ENCODE measurements around the gene EXOSC10. TPM values are rescaled to one million over a fixed set of nuclear protein-coding genes. Genes with fewer than 3 reads are reported as not detected.

The EXOSC10 gene
- total RNA-seq, 1 donor from 2014 or later: 81.8 TPM

DNA sequence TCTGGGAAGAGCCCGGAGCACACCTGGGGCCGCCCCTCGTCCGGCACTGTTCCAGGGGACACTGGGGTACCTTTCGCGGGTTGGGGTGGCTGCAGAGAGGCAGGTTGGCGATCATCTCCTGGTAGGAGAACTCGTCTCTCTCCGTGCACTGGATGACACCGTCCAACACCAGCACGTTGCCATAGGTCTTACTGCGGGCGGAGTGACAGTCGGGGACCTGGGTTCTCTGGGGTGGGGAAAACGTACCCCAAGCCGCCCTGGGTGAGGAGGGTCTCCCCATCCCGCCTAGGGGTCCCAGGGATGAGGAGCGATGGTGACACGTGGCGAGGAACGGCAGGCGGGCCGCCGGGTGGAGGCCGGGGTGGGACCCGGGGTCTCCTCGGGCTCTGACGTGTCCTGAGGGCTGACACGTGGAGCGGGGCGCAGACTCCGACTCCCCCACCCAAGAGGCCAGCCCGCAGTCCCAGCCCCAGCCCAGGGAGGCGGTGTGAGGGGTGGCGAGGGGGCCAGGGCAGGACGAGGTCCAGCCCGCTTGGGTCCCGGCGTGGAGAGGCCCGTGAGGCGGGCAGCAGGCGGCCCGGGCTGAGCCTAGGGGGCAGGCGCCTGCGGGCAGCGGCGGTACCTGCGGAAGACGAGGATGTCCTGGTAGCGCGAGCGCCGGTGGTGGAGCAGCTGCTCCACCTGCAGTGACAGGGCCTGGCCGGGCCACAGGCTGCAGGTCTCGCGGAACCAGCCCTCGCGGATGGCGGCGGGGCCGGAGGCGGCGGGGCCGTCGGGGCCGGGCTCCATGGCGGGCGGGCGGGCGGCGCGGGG lies 40.3 kb downstream of the EXOSC10 start:
- TF ChIP-seq, protein P1, sequence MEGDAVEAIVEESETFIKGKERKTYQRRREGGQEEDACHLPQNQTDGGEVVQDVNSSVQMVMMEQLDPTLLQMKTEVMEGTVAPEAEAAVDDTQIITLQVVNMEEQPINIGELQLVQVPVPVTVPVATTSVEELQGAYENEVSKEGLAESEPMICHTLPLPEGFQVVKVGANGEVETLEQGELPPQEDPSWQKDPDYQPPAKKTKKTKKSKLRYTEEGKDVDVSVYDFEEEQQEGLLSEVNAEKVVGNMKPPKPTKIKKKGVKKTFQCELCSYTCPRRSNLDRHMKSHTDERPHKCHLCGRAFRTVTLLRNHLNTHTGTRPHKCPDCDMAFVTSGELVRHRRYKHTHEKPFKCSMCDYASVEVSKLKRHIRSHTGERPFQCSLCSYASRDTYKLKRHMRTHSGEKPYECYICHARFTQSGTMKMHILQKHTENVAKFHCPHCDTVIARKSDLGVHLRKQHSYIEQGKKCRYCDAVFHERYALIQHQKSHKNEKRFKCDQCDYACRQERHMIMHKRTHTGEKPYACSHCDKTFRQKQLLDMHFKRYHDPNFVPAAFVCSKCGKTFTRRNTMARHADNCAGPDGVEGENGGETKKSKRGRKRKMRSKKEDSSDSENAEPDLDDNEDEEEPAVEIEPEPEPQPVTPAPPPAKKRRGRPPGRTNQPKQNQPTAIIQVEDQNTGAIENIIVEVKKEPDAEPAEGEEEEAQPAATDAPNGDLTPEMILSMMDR (conservative IDR thresholded peaks at IDR 0.05): no peak
- Mint-ChIP-seq H3K4me1 (ENCODE audit: unreplicated experiment) (peaks cover 11% of the 10 kb centered on the region), H3K4me3 (peak overlapping the region; percentile 97), H3K9me3 (no peaks in the 10 kb centered on the region), H3K36me3 (no peaks in the 10 kb centered on the region), H3K27ac (peak overlapping the region; percentile 80), H3K27me3 (no peaks in the 10 kb centered on the region)
- DNase-seq (ENCODE audit: extremely low spot score, unreplicated experiment): no peak

DNA sequence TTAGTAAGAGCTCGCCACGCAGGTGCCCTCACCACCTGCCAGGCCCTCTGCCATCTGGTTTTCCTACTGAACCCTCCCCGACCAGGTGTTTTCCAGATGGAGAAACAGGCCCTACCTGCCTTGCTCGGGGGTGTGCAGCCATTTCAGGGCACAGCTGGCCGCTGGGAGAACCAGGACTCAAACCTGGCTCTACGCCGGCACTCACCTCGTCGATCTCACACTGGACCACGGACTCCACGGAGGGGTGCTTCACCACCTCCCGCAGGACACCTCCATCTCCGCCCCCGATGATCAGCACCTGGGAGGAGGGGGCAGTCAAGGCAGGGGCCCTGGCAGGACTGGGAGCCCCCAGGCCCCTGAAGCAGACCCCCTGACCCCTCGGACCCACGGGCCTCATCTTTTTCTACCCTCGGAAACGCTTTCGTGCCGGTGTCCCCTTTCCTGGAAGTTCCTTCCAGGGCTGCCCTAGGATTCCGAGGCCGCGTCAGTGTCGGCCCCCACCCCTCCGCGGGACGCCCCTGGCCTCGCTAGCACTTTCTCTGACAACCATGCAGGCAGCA lies 41.0 kb downstream of the EXOSC10 start:
- no peaks in the 10 kb centered on the region for H3K27me3 Mint-ChIP-seq
- H3K4me3 Mint-ChIP-seq: peak overlapping the region; percentile 97
- no peaks in the 10 kb centered on the region for H3K9me3 Mint-ChIP-seq
- no peaks in the 10 kb centered on the region for H3K36me3 Mint-ChIP-seq
- no peak for DNase-seq (ENCODE audit: extremely low spot score, unreplicated experiment)
- TF ChIP-seq, protein P1 (conservative IDR thresholded peaks at IDR 0.05): no peak
- peaks cover 11% of the 10 kb centered on the region for H3K4me1 Mint-ChIP-seq (ENCODE audit: unreplicated experiment)
- peak overlapping the region; percentile 80 for H3K27ac Mint-ChIP-seq

DNA sequence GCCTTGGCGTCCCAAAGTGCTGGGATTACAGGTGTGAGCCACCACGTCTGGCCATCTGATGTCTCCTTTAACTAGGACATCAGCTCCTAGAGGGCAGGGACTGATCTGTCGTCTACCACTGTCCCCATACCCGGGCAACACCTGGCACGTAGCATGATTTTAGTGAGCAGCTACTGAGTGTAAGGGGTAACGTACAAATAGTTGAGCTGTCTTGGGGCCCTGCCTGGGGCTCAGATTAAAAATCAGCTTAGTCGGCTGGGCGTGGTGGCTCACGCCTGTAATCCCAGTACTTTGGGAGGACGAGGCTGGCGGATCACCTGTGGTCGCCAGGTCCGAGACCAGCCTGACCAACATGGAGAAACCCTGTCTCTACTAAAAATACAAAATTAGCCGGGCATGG lies 41.6 kb downstream of the EXOSC10 start:
- Mint-ChIP-seq H3K27me3 (no peaks in the 10 kb centered on the region), H3K27ac (no peak overlapping the region), H3K36me3 (no peaks in the 10 kb centered on the region), H3K4me3 (peak overlapping the region; percentile 76), H3K9me3 (no peaks in the 10 kb centered on the region), H3K4me1 (ENCODE audit: unreplicated experiment) (peaks cover 11% of the 10 kb centered on the region)
- TF ChIP-seq, protein P1 (conservative IDR thresholded peaks at IDR 0.05): no peak
- DNase-seq (ENCODE audit: extremely low spot score, unreplicated experiment): no peak

DNA sequence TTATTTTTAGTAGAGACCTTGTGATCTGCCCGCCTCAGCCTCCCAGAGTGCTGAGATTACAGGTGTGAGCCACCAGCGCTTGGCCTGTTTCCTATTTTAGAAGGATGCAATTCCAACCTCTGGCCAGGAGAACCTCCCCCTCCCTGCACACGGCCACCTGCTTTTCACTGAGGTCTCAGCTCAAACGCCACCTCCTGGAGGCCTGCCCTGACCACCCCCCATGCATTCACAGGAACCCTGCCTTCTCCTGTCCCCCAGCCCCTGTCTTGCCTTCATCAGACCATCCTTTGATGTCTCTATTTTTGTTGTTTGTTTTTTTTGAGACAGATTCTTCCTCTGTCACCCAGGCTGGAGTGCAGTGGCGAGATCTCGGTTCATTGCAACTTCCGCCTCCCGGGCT lies 42.2 kb downstream of the EXOSC10 start:
- Mint-ChIP-seq H3K27ac (no peak overlapping the region), H3K9me3 (no peaks in the 10 kb centered on the region), H3K4me3 (peak overlapping the region; percentile 51), H3K4me1 (ENCODE audit: unreplicated experiment) (peaks cover 11% of the 10 kb centered on the region), H3K27me3 (no peaks in the 10 kb centered on the region), H3K36me3 (no peaks in the 10 kb centered on the region)
- DNase-seq (ENCODE audit: extremely low spot score, unreplicated experiment): no peak
- TF ChIP-seq, protein P1 (conservative IDR thresholded peaks at IDR 0.05): no peak

DNA sequence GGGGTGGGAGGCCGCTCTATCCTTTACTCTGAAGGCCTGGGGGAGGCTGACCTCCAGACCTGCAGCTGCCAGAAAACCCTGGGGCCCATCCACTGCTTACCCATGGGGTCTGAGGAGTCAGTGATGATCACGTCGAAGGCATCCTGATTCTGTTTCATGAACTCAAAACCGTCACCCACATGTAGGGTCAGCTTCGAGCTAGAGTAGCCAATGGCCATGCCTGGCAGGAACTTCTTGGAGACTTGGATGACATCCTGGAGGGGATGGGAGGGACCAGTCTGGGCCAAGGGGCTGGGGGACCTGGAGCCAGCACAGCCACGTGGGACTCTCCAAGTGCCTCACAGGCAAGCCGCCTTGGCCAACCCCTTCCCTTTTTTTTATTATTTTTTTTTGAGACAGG lies 43.2 kb downstream of the EXOSC10 start:
- Mint-ChIP-seq H3K4me1 (ENCODE audit: unreplicated experiment) (peaks cover 11% of the 10 kb centered on the region), H3K36me3 (no peaks in the 10 kb centered on the region)

More for the DNA sequence above, 43.2 kb downstream of the EXOSC10 start:
- no peaks in the 10 kb centered on the region for H3K9me3 Mint-ChIP-seq
- no peaks in the 10 kb centered on the region for H3K27me3 Mint-ChIP-seq
- H3K4me3 Mint-ChIP-seq: no peak overlapping the region
- H3K27ac Mint-ChIP-seq: no peak overlapping the region
- no peak for DNase-seq (ENCODE audit: extremely low spot score, unreplicated experiment)
- TF ChIP-seq, protein P1 (conservative IDR thresholded peaks at IDR 0.05): no peak

Measured in type B pancreatic cell (in vitro differentiated cells).